Epithelial cell of proximal tubule (primary cell): ENCODE results near the gene MAGI1. TPM values are rescaled to one million over a fixed set of nuclear protein-coding genes. Genes with fewer than 3 reads are reported as not detected.

Source experiments
- DNase-seq: peaks from one replicate; pipeline ENCODE4 v3.0.0-alpha.2; 2011; ENCODE audit warnings: low read depth
- H3K4me3 ChIP-seq: 2 replicates; pipeline ENCODE4 v1.5.1; 2011; ENCODE audit warnings: low read depth, mild to moderate bottlenecking, low read length
- CTCF ChIP-seq: conservative IDR thresholded peaks from 2 replicates; pipeline ENCODE4 v1.5.1; 2012; ENCODE audit warnings: low read depth, mild to moderate bottlenecking, low read length
- total RNA-seq: library from RNA; depleted of rRNA; stranded (reverse); fragments of >200 nt; gene quantifications from 2 replicates; pipeline ENCODE4 v1.2.3, GENCODE V29; 2015

The MAGI1 gene
- total RNA-seq, 1 donor from 2014 or later = 9.6 TPM

GRCh38 chr3:65667963-65668362 lies 370.8 kb downstream of the MAGI1 start:
- H3K4me3 ChIP-seq = no peak overlapping the region
- no peak for DNase-seq
- TF ChIP-seq CTCF = no peak

- H3K4me3 ChIP-seq = no peak overlapping the region
- TF ChIP-seq CTCF = no peak
- DNase-seq = no peak
These were observed 372.1 kb downstream of the MAGI1 start for GRCh38 chr3:65666448-65667091.

GRCh38 chr3:65665915-65666314 lies 372.8 kb downstream of the MAGI1 start:
- no peak for DNase-seq
- H3K4me3 ChIP-seq = no peak overlapping the region
- no peak for TF ChIP-seq CTCF

- no peak overlapping the region for H3K4me3 ChIP-seq
- TF ChIP-seq CTCF = no peak
- no peak for DNase-seq
These were observed 373.8 kb downstream of the MAGI1 start for GRCh38 chr3:65664931-65665330.

- no peak overlapping the region for H3K4me3 ChIP-seq
- no peak for DNase-seq
- TF ChIP-seq CTCF = no peak
These were observed 374.3 kb downstream of the MAGI1 start for GRCh38 chr3:65664446-65664845.

GRCh38 chr3:65662095-65662494 lies 376.6 kb downstream of the MAGI1 start:
- TF ChIP-seq CTCF = no peak
- DNase-seq = no peak

GRCh38 chr3:65660000-65660598 lies 378.6 kb downstream of the MAGI1 start:
- DNase-seq = no peak
- TF ChIP-seq CTCF = no peak
- H3K4me3 ChIP-seq = no peak overlapping the region

More at GRCh38 chr3:65662095-65662494, 376.6 kb downstream of the MAGI1 start:
- no peak overlapping the region for H3K4me3 ChIP-seq
